ENCODE data around the gene CD200R1L. TPM values are rescaled to one million over a fixed set of nuclear protein-coding genes. Genes with fewer than 3 reads are reported as not detected.

Gene CD200R1L
- total RNA-seq, 1 experiment from 2014 or later, result not detected

GRCh38 chr3:112774293-112774926 lies 72.3 kb downstream of the CD200R1L start (continued):
- no peak for TF ChIP-seq CTCF (IDR thresholded peaks at IDR 0.05)
- TF ChIP-seq IRF1 (CRISPR knock-in tag; IDR thresholded peaks at IDR 0.05), result no peak
- TF ChIP-seq NFATC4 (CRISPR knock-in tag; IDR thresholded peaks at IDR 0.05), result no peak
- no peak for TF ChIP-seq CREB1 (CRISPR knock-in tag; IDR thresholded peaks at IDR 0.05)
- no peak for TF ChIP-seq RORB (CRISPR knock-in tag; IDR thresholded peaks at IDR 0.05)
- TF ChIP-seq JUN (CRISPR knock-in tag; IDR thresholded peaks at IDR 0.05), result no peak

DNA sequence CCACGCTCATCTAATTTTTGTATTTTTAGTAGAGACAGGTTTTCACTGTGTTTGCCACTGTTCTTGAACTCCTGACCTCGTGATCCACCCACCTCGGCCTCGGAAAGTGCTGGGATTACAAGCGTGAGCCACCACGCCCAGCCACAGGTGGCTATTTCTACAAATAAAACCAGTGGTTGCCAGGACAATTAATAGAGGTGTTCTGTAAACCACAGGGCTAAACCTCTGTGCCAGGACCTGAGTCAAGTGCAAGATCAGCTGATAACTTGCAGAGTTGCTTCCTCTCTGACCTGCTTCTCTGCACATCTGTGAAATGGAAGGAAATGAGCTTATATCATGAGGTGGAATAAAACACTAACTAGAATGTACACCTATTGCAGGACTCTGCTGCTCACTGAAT lies 72.8 kb downstream of the CD200R1L start:
- no peak overlapping the region for H3K4me3 Mint-ChIP-seq
- peaks cover 13% of the 10 kb centered on the region for H3K4me1 Mint-ChIP-seq
- DNase-seq (ENCODE audit: low spot score) (no peak), ATAC-seq (no peak)
- peaks cover 5% of the 10 kb centered on the region for H3K27me3 Mint-ChIP-seq (ENCODE audit: low read depth)
- no peak overlapping the region for H3K27ac Mint-ChIP-seq
- TF ChIP-seq TP53 (CRISPR knock-in tag; IDR thresholded peaks at IDR 0.05) (no peak), SOX15 (CRISPR knock-in tag; IDR thresholded peaks at IDR 0.05) (no peak), GTF2I (CRISPR knock-in tag; conservative IDR thresholded peaks at IDR 0.05) (no peak), ATF6 (CRISPR knock-in tag; IDR thresholded peaks at IDR 0.05) (no peak), MLX (CRISPR knock-in tag; IDR thresholded peaks at IDR 0.05) (no peak)
- TF ChIP-seq, protein P1, sequence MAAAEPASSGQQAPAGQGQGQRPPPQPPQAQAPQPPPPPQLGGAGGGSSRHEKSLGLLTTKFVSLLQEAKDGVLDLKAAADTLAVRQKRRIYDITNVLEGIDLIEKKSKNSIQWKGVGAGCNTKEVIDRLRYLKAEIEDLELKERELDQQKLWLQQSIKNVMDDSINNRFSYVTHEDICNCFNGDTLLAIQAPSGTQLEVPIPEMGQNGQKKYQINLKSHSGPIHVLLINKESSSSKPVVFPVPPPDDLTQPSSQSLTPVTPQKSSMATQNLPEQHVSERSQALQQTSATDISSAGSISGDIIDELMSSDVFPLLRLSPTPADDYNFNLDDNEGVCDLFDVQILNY (CRISPR knock-in tag; IDR thresholded peaks at IDR 0.05), result no peak
- TF ChIP-seq, protein P2, sequence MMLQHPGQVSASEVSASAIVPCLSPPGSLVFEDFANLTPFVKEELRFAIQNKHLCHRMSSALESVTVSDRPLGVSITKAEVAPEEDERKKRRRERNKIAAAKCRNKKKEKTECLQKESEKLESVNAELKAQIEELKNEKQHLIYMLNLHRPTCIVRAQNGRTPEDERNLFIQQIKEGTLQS (CRISPR knock-in tag; conservative IDR thresholded peaks at IDR 0.05), result no peak
- TF ChIP-seq, protein P3, sequence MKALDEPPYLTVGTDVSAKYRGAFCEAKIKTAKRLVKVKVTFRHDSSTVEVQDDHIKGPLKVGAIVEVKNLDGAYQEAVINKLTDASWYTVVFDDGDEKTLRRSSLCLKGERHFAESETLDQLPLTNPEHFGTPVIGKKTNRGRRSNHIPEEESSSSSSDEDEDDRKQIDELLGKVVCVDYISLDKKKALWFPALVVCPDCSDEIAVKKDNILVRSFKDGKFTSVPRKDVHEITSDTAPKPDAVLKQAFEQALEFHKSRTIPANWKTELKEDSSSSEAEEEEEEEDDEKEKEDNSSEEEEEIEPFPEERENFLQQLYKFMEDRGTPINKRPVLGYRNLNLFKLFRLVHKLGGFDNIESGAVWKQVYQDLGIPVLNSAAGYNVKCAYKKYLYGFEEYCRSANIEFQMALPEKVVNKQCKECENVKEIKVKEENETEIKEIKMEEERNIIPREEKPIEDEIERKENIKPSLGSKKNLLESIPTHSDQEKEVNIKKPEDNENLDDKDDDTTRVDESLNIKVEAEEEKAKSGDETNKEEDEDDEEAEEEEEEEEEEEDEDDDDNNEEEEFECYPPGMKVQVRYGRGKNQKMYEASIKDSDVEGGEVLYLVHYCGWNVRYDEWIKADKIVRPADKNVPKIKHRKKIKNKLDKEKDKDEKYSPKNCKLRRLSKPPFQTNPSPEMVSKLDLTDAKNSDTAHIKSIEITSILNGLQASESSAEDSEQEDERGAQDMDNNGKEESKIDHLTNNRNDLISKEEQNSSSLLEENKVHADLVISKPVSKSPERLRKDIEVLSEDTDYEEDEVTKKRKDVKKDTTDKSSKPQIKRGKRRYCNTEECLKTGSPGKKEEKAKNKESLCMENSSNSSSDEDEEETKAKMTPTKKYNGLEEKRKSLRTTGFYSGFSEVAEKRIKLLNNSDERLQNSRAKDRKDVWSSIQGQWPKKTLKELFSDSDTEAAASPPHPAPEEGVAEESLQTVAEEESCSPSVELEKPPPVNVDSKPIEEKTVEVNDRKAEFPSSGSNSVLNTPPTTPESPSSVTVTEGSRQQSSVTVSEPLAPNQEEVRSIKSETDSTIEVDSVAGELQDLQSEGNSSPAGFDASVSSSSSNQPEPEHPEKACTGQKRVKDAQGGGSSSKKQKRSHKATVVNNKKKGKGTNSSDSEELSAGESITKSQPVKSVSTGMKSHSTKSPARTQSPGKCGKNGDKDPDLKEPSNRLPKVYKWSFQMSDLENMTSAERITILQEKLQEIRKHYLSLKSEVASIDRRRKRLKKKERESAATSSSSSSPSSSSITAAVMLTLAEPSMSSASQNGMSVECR (CRISPR knock-in tag; IDR thresholded peaks at IDR 0.05; ENCODE audit: borderline replicate concordance), result no peak
- POLR2A ChIA-PET, result no interaction called here
- H3K36me3 Mint-ChIP-seq, result no peaks in the 10 kb centered on the region
- CTCF ChIA-PET, result interaction anchor here (1.4 kb wide), 1 partner anchor 39 kb away, joined by 4 read pairs; no protein-coding TSS in a partner anchor
- H3K9me3 Mint-ChIP-seq, result peaks cover 4% of the 10 kb centered on the region; the same call in 1 of the 2 replicates

Measured in WTC11 (cell line).